ENCODE results near the gene THADA. TPM values are rescaled to one million over a fixed set of nuclear protein-coding genes. Genes with fewer than 3 reads are reported as not detected.
A peak's percentile ranks its signal among the peaks of the same experiment; 100 is the strongest.

The THADA gene
- total RNA-seq, 1 experiment from 2014 or later = 20.1 TPM

- no peak overlapping the region for H3K14ac ChIP-seq (ENCODE audit: insufficient read depth, low read length)
- H3K18ac ChIP-seq (ENCODE audit: insufficient read length, low read depth, low read length) = no peak overlapping the region
- H4K8ac ChIP-seq (replicated peaks; ENCODE audit: insufficient read length, low read depth, low read length) = no peak overlapping the region
- Mint-ChIP-seq H3K36me3 (ENCODE audit: insufficient read depth in 1 of 3, low read depth in 3 of 3) (no peaks in the 10 kb centered on the region), H3K4me1 (peaks cover 6% of the 10 kb centered on the region in 2 experiments; a peak in 3 of 4 replicates), H3K27ac (no peak overlapping the region), H3K27me3 (ENCODE audit: low read depth) (no peaks in the 10 kb centered on the region), H3K9me3 (no peaks in the 10 kb centered on the region), H3K4me3 (no peak overlapping the region)
- no peaks in the 10 kb centered on the region for H3K9me3 ChIP-seq (ENCODE audit: control insufficient read depth, low read depth, low read length)
- no peak overlapping the region for H4K5ac ChIP-seq (ENCODE audit: insufficient read length, low read depth, low read length)
- H3K4ac ChIP-seq (ENCODE audit: low read depth, low read length) = no peak overlapping the region
- no peak overlapping the region for H3K27ac ChIP-seq (ENCODE audit: insufficient read length, low read depth, low read length)
- no CpG with 5 or more reads among the region's 8 CpGs for WGBS (ENCODE audit: extremely low coverage, insufficient read length, low lambda C conversion rate)
- no peak for DNase-seq
- H3K23me2 ChIP-seq (ENCODE audit: insufficient read length, low read depth, low read length, poor library complexity, severe bottlenecking) = no peaks in the 10 kb centered on the region
- no peak overlapping the region for H2BK12ac ChIP-seq (ENCODE audit: insufficient read length, low read depth, low read length)
- H3K79me1 ChIP-seq (ENCODE audit: insufficient read depth, low read depth, low read length, poor library complexity, severe bottlenecking) = no peaks in the 10 kb centered on the region
- H3K27me3 ChIP-seq (ENCODE audit: insufficient read depth, low read length) = no peaks in the 10 kb centered on the region
- H3K4me1 ChIP-seq (ENCODE audit: insufficient read depth, low read length) = no peaks in the 10 kb centered on the region
- H3K9ac ChIP-seq (ENCODE audit: extremely low read depth, insufficient read length, low read length) = no peak overlapping the region
- no peak overlapping the region for H2BK20ac ChIP-seq (ENCODE audit: low read depth, low read length, poor library complexity, severe bottlenecking)
- no peak overlapping the region for H2AK5ac ChIP-seq (ENCODE audit: insufficient read length, low read length)
- no peak overlapping the region for H2AFZ ChIP-seq (ENCODE audit: low read length)
- H3K56ac ChIP-seq (ENCODE audit: insufficient read length, low read depth, low read length) = no peak overlapping the region
- no peaks in the 10 kb centered on the region for H4K20me1 ChIP-seq (ENCODE audit: control insufficient read depth, insufficient read depth, insufficient read length)
- H3K4me2 ChIP-seq (ENCODE audit: insufficient read depth, insufficient read length, low read length) = no peak overlapping the region
- no peak overlapping the region for H2BK5ac ChIP-seq (ENCODE audit: insufficient read length, low read length)
- no peak overlapping the region for H2BK15ac ChIP-seq (ENCODE audit: low read depth, low read length)
- no peak overlapping the region for H4K91ac ChIP-seq (ENCODE audit: insufficient read length, low read depth, low read length)
- 0 out of 3 replicates have a peak, but pooled peaks have one; percentile 22 for TF ChIP-seq CTCF (conservative IDR thresholded peaks at IDR 0.05)
- H2BK120ac ChIP-seq (ENCODE audit: low read depth, low read length, poor library complexity, severe bottlenecking) = no peak overlapping the region
- H3T11ph ChIP-seq (ENCODE audit: low read length) = no peak overlapping the region
- H3K79me2 ChIP-seq (ENCODE audit: insufficient read depth, low read length) = no peaks in the 10 kb centered on the region
- H3K23ac ChIP-seq (ENCODE audit: insufficient read length, low read depth, low read length) = no peak overlapping the region
Observed at GRCh38 chr2:43372416-43373081, 223.3 kb downstream of the THADA start.

Data from H9 (cell line).